ENCODE results near the gene RNF126. TPM values are rescaled to one million over a fixed set of nuclear protein-coding genes. Genes with fewer than 3 reads are reported as not detected.

RNF126 gene
- total RNA-seq, 1 donor from 2014 or later: 32.9 TPM

- H3K36me3 ChIP-seq: peaks cover 45% of the 10 kb centered on the region
These were observed 9.6 kb downstream of the RNF126 start for GRCh38 chr19:653425-653824.

GRCh38 chr19:652467-653389, 10.3 kb downstream of the RNF126 start:
- H3K27ac ChIP-seq: no peak overlapping the region
- TF ChIP-seq CTCF (IDR thresholded peaks at IDR 0.05): no peak
- intact Hi-C loops (cut with DNase I): no loop called here
- no peak for DNase-seq
- no peaks in the 10 kb centered on the region for H3K27me3 ChIP-seq
- no peaks in the 10 kb centered on the region for H3K4me1 ChIP-seq
- peaks cover 52% of the 10 kb centered on the region for H3K36me3 ChIP-seq
- ATAC-seq: no peak
- no peak overlapping the region for H3K4me3 ChIP-seq
- no peaks in the 10 kb centered on the region for H3K9me3 ChIP-seq

More at GRCh38 chr19:653425-653824, 9.6 kb downstream of the RNF126 start:
- TF ChIP-seq CTCF (IDR thresholded peaks at IDR 0.05): no peak
- peaks cover 5% of the 10 kb centered on the region for H3K4me1 ChIP-seq
- H3K4me3 ChIP-seq: no peak overlapping the region
- H3K9me3 ChIP-seq: no peaks in the 10 kb centered on the region
- DNase-seq: no peak
- intact Hi-C loops (cut with DNase I): no loop called here
- H3K27me3 ChIP-seq: no peaks in the 10 kb centered on the region
- H3K27ac ChIP-seq: no peak overlapping the region
- no peak for ATAC-seq

GRCh38 chr19:651991-652390, 11.0 kb downstream of the RNF126 start:
- Histone ChIP-seq H3K27me3 (no peaks in the 10 kb centered on the region), H3K4me3 (no peak overlapping the region), H3K27ac (no peak overlapping the region), H3K4me1 (no peaks in the 10 kb centered on the region), H3K36me3 (peaks cover 60% of the 10 kb centered on the region), H3K9me3 (no peaks in the 10 kb centered on the region)
- DNase-seq (no peak), ATAC-seq (no peak)
- TF ChIP-seq CTCF (IDR thresholded peaks at IDR 0.05): no peak
- intact Hi-C loops (cut with DNase I): no loop called here

DNA sequence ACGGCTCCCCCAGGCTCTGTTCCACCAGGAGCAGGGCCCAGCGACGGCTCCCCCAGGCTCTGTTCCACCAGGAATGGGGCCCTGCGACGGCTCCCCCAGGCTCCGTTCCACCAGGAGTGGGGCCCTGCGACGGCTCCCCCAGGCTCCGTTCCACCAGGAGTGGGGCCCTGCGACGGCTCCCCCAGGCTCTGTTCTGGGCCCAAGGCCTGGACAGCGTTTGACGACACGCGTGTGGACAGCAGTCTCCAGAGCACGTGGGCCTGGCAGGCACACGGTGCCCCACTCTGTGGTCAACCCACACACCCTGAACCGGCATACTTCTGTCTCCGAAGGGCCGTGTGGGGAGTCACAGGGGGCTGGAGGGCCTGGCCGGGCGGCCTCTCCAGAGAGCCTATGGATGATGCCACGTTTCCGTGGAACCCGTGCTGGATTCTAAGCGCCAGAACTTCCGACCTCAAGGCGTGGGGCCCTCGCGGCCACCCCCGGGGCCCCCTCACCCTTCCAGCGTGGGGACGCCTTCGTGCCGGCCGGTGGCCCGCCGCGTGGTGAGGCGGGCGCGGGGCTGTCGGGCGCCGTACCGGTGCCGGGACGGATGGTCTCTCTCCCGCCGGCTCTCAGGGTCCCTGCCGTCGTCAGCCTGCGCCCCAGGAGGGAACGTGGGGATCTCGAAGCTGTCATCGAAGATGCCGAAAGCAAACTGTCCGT, 11.7 kb downstream of the RNF126 start:
- Histone ChIP-seq H3K27ac (no peak overlapping the region), H3K36me3 (peaks cover 67% of the 10 kb centered on the region), H3K4me1 (no peaks in the 10 kb centered on the region), H3K27me3 (no peaks in the 10 kb centered on the region), H3K4me3 (no peak overlapping the region), H3K9me3 (no peaks in the 10 kb centered on the region)
- no peak for TF ChIP-seq CTCF (IDR thresholded peaks at IDR 0.05)
- intact Hi-C loops (cut with DNase I): no loop called here
- DNase-seq (no peak), ATAC-seq (no peak)

DNA sequence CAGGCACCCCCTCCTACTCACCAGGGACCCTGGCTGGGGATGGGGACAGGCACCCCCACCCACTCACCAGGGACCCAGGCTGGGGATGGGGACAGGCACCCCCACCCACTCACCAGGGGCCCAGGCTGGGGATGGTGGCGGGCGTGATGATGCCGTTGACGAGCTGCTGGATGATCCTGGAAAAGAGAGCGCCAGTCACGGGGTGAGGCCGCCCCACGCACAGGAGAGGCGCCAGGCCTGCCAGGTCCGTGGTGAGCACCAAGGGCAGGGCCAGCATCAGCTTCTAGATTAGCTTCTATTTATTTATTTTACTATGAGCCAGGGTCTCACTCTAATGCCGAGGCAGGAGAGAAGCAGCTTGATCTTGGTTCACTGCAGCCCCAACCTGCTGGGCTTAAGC, 12.9 kb downstream of the RNF126 start:
- Histone ChIP-seq H3K4me1 (no peaks in the 10 kb centered on the region), H3K27ac (no peak overlapping the region), H3K4me3 (no peak overlapping the region), H3K9me3 (no peaks in the 10 kb centered on the region), H3K27me3 (no peaks in the 10 kb centered on the region), H3K36me3 (peaks cover 74% of the 10 kb centered on the region)
- no peak for TF ChIP-seq CTCF (IDR thresholded peaks at IDR 0.05)
- no peak for DNase-seq
- intact Hi-C loops (cut with DNase I): no loop called here
- ATAC-seq: no peak
